Stimulated activated CD4-positive, alpha-beta T cell treated with anti-CD3 and anti-CD28 coated beads, Interleukin-2, amount 100 ng/mL, for 24 hours (primary cell): Measurements from ENCODE around the gene SUSD2.
"Not testable (repeated sequence)": the region's sequence is repeated elsewhere in the genome, so short reads cannot be mapped to it uniquely, and the experiment has no call there.

ENCODE experiments used
- DNase-seq, 2 donors: peaks; one replicate each; pipeline ENCODE4 v3.0.0-alpha.2; 2020

Gene SUSD2

DNA sequence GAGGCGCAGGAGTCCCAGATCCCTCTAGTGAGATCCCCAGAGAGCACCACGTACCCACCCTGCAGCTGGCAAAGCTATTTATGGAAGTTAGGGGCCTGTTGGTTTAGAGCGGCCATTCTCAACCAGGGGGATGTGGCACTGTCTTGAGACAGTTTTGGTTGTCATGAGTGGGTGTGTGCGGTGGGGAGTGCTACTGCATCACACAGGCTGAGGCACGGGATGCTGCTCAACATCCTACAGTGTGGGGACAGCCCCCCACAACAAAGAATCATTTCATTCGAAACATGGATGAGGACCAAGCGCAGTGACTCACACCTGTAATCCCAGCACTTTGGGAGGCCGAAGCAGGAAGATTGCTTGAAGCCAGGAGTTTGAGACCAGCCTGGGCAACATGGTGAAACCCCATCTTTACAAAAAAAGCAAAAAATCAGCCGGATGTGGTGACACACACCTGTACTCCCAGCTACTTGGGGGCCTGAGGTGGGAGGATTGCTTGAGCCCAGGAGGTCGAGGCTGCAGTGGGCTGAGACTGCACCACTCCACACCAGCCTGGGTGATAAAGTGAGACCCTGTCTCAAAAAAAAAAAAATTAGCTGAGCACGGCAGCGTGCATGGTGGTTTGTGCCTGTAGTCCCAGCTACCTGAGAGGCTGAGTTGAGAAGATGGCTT is 35.4 kb downstream of the SUSD2 start:
- no peak for DNase-seq

DNA sequence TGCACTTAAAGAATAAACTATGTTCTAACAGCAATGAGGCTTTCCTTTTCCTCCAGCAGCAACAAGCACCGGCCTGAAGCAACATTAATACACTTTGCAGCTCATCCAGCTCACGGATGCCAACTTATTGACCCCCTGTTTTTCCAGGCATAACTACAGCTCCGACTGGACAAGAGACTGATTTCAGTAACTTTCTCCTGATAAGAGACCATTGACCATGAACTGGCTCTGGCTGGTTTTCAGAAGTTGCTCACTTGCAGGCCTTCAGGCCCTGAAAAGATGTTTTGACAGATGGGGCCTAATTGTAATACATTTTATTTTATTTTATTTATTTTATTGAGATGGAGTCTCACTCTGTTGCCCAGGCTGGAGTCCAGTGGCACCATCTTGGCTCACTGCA is 36.1 kb downstream of the SUSD2 start:
- no peak for DNase-seq

GRCh38 chr22:24219750-24220149 is 38.5 kb downstream of the SUSD2 start:
- no peak for DNase-seq

GRCh38 chr22:24224468-24224867 is 43.2 kb downstream of the SUSD2 start:
- no peak for DNase-seq

DNA sequence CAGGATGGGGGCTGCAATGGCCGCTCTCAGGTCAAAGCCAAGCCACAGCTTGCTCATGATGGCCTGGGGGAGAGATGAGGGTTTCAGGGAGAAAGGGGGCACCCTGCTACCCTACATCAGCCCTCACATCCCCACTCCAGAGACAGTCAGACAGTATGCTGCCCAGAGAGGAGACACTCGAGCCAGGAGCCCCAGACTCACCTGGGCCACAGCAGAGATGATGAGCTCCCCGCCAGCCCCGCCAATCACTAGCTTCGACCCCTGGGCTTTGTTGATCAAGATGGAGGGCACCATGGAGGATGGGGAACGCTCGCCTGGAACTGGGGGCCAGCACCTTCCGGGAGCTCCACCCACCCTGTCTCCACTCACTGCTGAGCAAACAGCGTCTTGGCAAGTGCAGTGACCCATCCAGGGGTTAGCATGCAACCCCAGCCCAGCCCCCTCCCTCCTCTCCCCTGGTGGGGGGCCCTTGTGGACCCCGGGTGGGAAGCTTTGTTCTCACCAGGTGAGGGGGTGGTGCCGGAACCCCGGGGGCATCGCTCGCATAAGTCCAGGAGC is 43.8 kb downstream of the SUSD2 start:
- DNase-seq: no peak

- DNase-seq: no peak
These were observed 44.7 kb downstream of the SUSD2 start for GRCh38 chr22:24225951-24226350.

GRCh38 chr22:24230911-24231656 is 49.8 kb downstream of the SUSD2 start:
- DNase-seq: peak; percentile 76 to 78

- no peak for DNase-seq
These were observed 50.4 kb downstream of the SUSD2 start for GRCh38 chr22:24231706-24232105.

GRCh38 chr22:24232124-24232523 is 50.8 kb downstream of the SUSD2 start:
- no peak for DNase-seq

- no peak for DNase-seq
These were observed 51.4 kb downstream of the SUSD2 start for GRCh38 chr22:24232725-24233124.

DNA sequence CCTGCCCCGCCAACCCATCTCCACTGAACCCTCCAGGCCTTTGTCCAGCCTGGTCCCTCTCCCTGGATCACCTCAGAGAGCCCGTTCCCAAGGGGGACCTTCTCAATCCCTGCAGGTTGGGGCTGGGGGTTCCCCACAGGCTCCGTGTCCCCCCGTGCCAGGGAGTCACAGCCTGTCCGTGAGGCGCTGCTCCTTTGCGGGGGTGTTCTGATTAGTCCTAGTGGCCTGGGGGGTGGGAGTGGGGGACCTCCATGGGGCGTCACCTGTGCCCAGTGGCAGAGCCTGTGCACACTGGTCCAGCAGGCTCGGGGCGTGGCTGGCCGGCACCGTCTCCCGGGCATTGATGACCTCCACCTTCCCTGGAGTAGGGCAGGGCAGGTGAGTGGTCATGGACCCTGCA is 51.9 kb downstream of the SUSD2 start:
- no peak for DNase-seq

- DNase-seq: no peak
These were observed 52.5 kb downstream of the SUSD2 start for GRCh38 chr22:24233816-24234215.

DNA sequence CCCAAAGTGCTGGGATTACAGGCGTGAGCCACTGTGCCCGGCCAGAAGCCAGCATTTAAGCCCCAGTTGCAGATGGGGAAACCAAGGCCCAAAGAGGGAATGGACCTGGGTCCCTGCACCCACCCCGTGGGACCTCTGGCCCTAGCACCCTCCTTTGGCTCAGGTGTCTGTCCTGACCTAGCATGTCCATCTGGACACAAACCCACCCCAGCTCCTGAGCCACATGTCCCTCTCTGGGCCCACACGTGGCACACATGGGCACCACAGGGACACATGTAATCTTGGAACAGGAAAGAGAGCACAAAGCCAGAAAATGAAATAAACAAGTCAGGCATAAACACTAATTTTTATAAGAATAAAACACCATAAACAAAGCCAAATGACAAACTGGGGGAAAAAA is 54.0 kb downstream of the SUSD2 start:
- no peak for DNase-seq

GRCh38 chr22:24236656-24237055 is 55.4 kb downstream of the SUSD2 start:
- no peak for DNase-seq

GRCh38 chr22:24238101-24238694 is 56.9 kb downstream of the SUSD2 start:
- DNase-seq: not testable (repeated sequence)
